A549 (cell line): ENCODE measurements around the gene ELAPOR2. TPM values are rescaled to one million over a fixed set of nuclear protein-coding genes. Genes with fewer than 3 reads are reported as not detected.

Source experiments
- ATAC-seq, 2 experiments: fragments of 200-7000 bp in 1 of 2; fragments of >200 bp in 1 of 2; cut with Nextera tagmentation in 1 of 2; cut with Tn5 transposase in 1 of 2; 3 replicates each; pipeline versions ENCODE4 v1.8.0 to v1.9.1; 2018 to 2020; ENCODE audit warnings: mild to moderate bottlenecking in 1 of 2, moderate library complexity in 1 of 2
- CTCF ChIA-PET: fragments of 300-600 bp; sonication (Branson Sonifier 250); formaldehyde crosslinking; extraction: SDS; loops from one replicate; lab custom pipeline; 2021; ENCODE audit warnings: antibody characterized with exemption, inconsistent platforms; lab: Yijun Ruan, JAX
- POLR2A ChIA-PET: fragments of 350-600 bp; formaldehyde crosslinking; extraction: SDS; loops from one replicate; lab custom pipeline; 2021; ENCODE audit warnings: antibody characterized with exemption, inconsistent platforms; lab: Yijun Ruan, JAX
- DNase-seq, 2 experiments: peaks; one replicate each; pipeline versions ENCODE4 v3.0.0 to v3.0.0-alpha.2; 2011 to 2016; ENCODE audit warnings: low read depth in 1 of 2, low spot score in 1 of 2
- FAIRE-seq: peaks from 2 replicates; lab custom pipeline; 2011; peaks lifted over from hg19 to GRCh38; lab: Jason Lieb, UNC
- H3K27ac ChIP-seq, 2 experiments: fragments of >200 bp; sonication (Bioruptor Twin); formaldehyde crosslinking; 3 replicates each; pipeline ENCODE4 v1.5.1; 2016 to 2017
- H3K4me1 ChIP-seq: fragments of >200 bp; sonication (Bioruptor Twin); formaldehyde crosslinking; 3 replicates; pipeline ENCODE4 v1.6.1; 2016
- H3K4me2 ChIP-seq: fragments of >200 bp; sonication (Bioruptor Twin); formaldehyde crosslinking; 3 replicates; pipeline ENCODE4 v1.6.1; 2016
- H3K4me3 ChIP-seq: fragments of >200 bp; sonication (Bioruptor Twin); formaldehyde crosslinking; 3 replicates; pipeline ENCODE4 v1.5.1; 2016
- H3K9me3 ChIP-seq: fragments of >200 bp; sonication (Bioruptor Twin); formaldehyde crosslinking; 3 replicates; pipeline ENCODE4 v1.6.1; 2016
- CBX8 ChIP-seq: fragments of 200-600 bp; sonication (generic); IDR thresholded peaks from 2 replicates; pipeline ENCODE4 v1.6.1; 2016
- CEBPB ChIP-seq, 2 experiments: fragments of >200 bp in 1 of 2; sonication (Bioruptor Twin) in 1 of 2; formaldehyde crosslinking in 1 of 2; IDR thresholded peaks; 2 replicates each; pipeline ENCODE4 v1.6.1; 2012 to 2016
- CHD2 ChIP-seq: fragments of 150-350 bp; IDR thresholded peaks from 2 replicates; pipeline ENCODE4 v1.6.1; 2014; ENCODE audit warnings: low read length; ENCODE audit not compliant: partially characterized antibody
- CHD4 ChIP-seq: fragments of 200-600 bp; sonication (generic); IDR thresholded peaks from 2 replicates; pipeline ENCODE4 v1.6.1; 2016; ENCODE audit warnings: antibody characterized with exemption, mild to moderate bottlenecking, borderline replicate concordance
- CTCF ChIP-seq: fragments of >200 bp; sonication (Bioruptor Twin); formaldehyde crosslinking; IDR thresholded peaks from 3 replicates; pipeline ENCODE4 v1.5.1; 2016
- EP300 ChIP-seq, 2 experiments: fragments of >200 bp; sonication (Bioruptor Twin); formaldehyde crosslinking; IDR thresholded peaks; 2 replicates in 1 of 2; 3 replicates in 1 of 2; pipeline ENCODE4 v1.6.1; 2016 to 2017
- FOXS1 ChIP-seq: fragments of 250-450 bp; sonication (Bioruptor Pico); IDR thresholded peaks from 2 replicates; pipeline ENCODE4 v1.5.0; 2020; ENCODE audit warnings: mild to moderate bottlenecking, moderate library complexity
- GATA3 ChIP-seq: IDR thresholded peaks from 2 replicates; pipeline ENCODE4 v1.6.1; 2012; ENCODE audit warnings: borderline replicate concordance
- HDAC2 ChIP-seq: fragments of 200-600 bp; sonication (generic); IDR thresholded peaks from 2 replicates; pipeline ENCODE4 v1.6.1; 2016
- HEYL ChIP-seq: fragments of 250-450 bp; sonication (Bioruptor Pico); IDR thresholded peaks from 2 replicates; pipeline ENCODE4 v1.8.0; 2021; ENCODE audit warnings: mild to moderate bottlenecking, moderate library complexity
- HOXB5 ChIP-seq: fragments of 250-450 bp; sonication (Bioruptor Pico); IDR thresholded peaks from 2 replicates; pipeline ENCODE4 v1.5.0; 2020; ENCODE audit warnings: mild to moderate bottlenecking, moderate library complexity
- JUNB ChIP-seq: fragments of >200 bp; sonication (Bioruptor Twin); formaldehyde crosslinking; IDR thresholded peaks from 2 replicates; pipeline ENCODE4 v1.6.1; 2016
- KDM1A ChIP-seq: fragments of 200-600 bp; sonication (generic); IDR thresholded peaks from 2 replicates; pipeline ENCODE4 v1.6.1; 2016; ENCODE audit warnings: low read depth, mild to moderate bottlenecking
- KDM5A ChIP-seq: fragments of 200-600 bp; sonication (generic); IDR thresholded peaks from 2 replicates; pipeline ENCODE4 v1.6.1; 2016; ENCODE audit warnings: antibody characterized with exemption, mild to moderate bottlenecking
- MYC ChIP-seq: IDR thresholded peaks from 2 replicates; pipeline ENCODE4 v1.6.1; 2012; ENCODE audit warnings: mild to moderate bottlenecking, inconsistent platforms, low read length, improper control_type of control experiment, borderline replicate concordance
- NFE2L2 ChIP-seq: fragments of 150-350 bp; conservative IDR thresholded peaks from 2 replicates; pipeline ENCODE4 v1.6.1; 2014; ENCODE audit warnings: low read length
- POLR2AphosphoS2 ChIP-seq: conservative IDR thresholded peaks from 2 replicates; pipeline ENCODE4 v1.6.1; 2012; ENCODE audit warnings: low read length, improper control_type of control experiment, inconsistent platforms
- RARB ChIP-seq: fragments of 250-450 bp; sonication (Bioruptor Pico); IDR thresholded peaks from 2 replicates; pipeline ENCODE4 v1.8.0; 2021; ENCODE audit warnings: mild to moderate bottlenecking, moderate library complexity
- RCOR1 ChIP-seq: fragments of 150-350 bp; IDR thresholded peaks from 2 replicates; pipeline ENCODE4 v1.6.1; 2014; ENCODE audit warnings: antibody characterized with exemption, low read length, low read depth
- RFX5 ChIP-seq: fragments of 450-650 bp; IDR thresholded peaks from 2 replicates; pipeline ENCODE4 v1.7.1; 2014; ENCODE audit warnings: antibody characterized with exemption, mild to moderate bottlenecking, moderate library complexity
- RNF2 ChIP-seq: fragments of 200-600 bp; sonication (generic); IDR thresholded peaks from 2 replicates; pipeline ENCODE4 v1.6.1; 2016; ENCODE audit warnings: low read depth, mild to moderate bottlenecking, antibody characterized with exemption, moderate library complexity, borderline replicate concordance
- SREBF2 ChIP-seq: fragments of 450-650 bp; IDR thresholded peaks from 2 replicates; pipeline ENCODE4 v1.6.1; 2014; ENCODE audit warnings: mild to moderate bottlenecking, moderate library complexity
- TFCP2L1 ChIP-seq: fragments of 250-450 bp; sonication (Bioruptor Pico); IDR thresholded peaks from 2 replicates; pipeline ENCODE4 v1.5.0; 2021; ENCODE audit warnings: mild to moderate bottlenecking
- USF2 ChIP-seq: fragments of 450-650 bp; IDR thresholded peaks from 2 replicates; pipeline ENCODE4 v1.6.1; 2014; ENCODE audit warnings: antibody characterized with exemption
- ZC3H11A ChIP-seq: fragments of 450-650 bp; IDR thresholded peaks from 2 replicates; pipeline ENCODE4 v1.6.1; 2014; ENCODE audit warnings: antibody characterized with exemption, mild to moderate bottlenecking
- ZNF302 ChIP-seq: fragments of 250-450 bp; sonication (Bioruptor Pico); IDR thresholded peaks from 2 replicates; pipeline ENCODE4 v1.9.0; 2021; ENCODE audit warnings: inconsistent platforms, mild to moderate bottlenecking, moderate library complexity
- WGBS: methylation state at CpG from one replicate; pipeline ENCODE4 v1.1.6; 2017; ENCODE audit errors: missing lambda C conversion rate; 5-methylcytosine and 5-hydroxymethylcytosine counted together
- polyA plus RNA-seq, 4 experiments: library from polyadenylated mRNA; depleted of rRNA in 3 of 4; stranded (reverse); fragments of >200 nt; fragmentation: RNase III in 1 of 4; extraction: RNeasy Plus Mini Kit Qiagen cat#74134 plus additional on column Dnase treatment in 1 of 4; gene quantifications; 2 replicates in 3 of 4; 3 replicates in 1 of 4; pipeline ENCODE4 v1.2.3, GENCODE V29; 2011 to 2017
- TF ChIP-seq, protein P1 (sequence below): IDR thresholded peaks from 2 replicates; pipeline ENCODE4 v1.6.1; 2012; ENCODE audit warnings: low read depth, borderline replicate concordance
- TF ChIP-seq, protein P2 (sequence below): fragments of 200-600 bp; sonication (generic); IDR thresholded peaks from 2 replicates; pipeline ENCODE4 v1.6.1; 2016; ENCODE audit warnings: antibody characterized with exemption, mild to moderate bottlenecking, moderate library complexity

The ELAPOR2 gene
- polyA plus RNA-seq, 2 of the 4 experiments (the other 2 are of a cell fraction) = 0.19 TPM; not detected in 1

- Histone ChIP-seq H3K4me1 (no peaks in the 10 kb centered on the region), H3K27ac (no peak overlapping the region), H3K4me3 (no peak overlapping the region), H3K4me2 (no peak overlapping the region)
- POLR2A ChIA-PET = no interaction called here
- FAIRE-seq = no peak
- DNase-seq = no peak
- TF ChIP-seq CHD2 = no peak
- no peak for TF ChIP-seq SREBF2
- TF ChIP-seq CEBPB (IDR thresholded peaks at IDR 0.05) = no peak
- TF ChIP-seq KDM1A = no peak
- no peak for TF ChIP-seq TFCP2L1
- no peak for TF ChIP-seq ZNF302
- no peak for TF ChIP-seq HDAC2
- TF ChIP-seq POLR2AphosphoS2 = no peak
- no peak for TF ChIP-seq HEYL
- TF ChIP-seq NFE2L2 = no peak
- TF ChIP-seq KDM5A = no peak
- no peak for TF ChIP-seq HOXB5 (CRISPR knock-in tag)
- no peak for TF ChIP-seq RNF2
- no peak for TF ChIP-seq ZC3H11A
- TF ChIP-seq JUNB = no peak
- TF ChIP-seq, all 56 proteins: peak for 0
- no peaks in the 10 kb centered on the region for H3K9me3 ChIP-seq
- WGBS = under 1% methylated on average over 4 of the region's 4 CpGs
- ATAC-seq = no peak
- CTCF ChIA-PET = interaction anchor here (0.6 kb wide), 1 partner anchor 32 kb away, joined by 3 read pairs; no protein-coding TSS in a partner anchor
Observed at GRCh38 chr7:87032604-87033339, 26.7 kb downstream of the ELAPOR2 start.

DNA sequence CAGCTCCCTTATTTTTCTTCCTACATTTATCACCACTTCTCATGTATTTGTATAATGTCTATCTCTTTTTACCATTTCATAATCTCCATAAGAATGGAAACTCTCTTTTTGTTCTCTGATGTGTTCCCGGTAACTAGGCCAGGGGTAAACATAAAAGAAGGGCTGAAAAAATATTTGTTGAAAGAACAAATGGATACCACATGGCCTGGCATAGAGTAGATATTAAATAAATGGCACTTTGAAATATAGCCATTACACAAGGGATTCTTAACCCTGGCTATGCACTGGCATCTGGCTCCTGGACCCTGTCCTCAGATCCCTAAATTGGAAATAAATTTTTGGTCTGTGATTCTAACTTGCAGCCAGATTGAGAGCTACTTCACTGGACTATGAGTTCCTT, 30.4 kb downstream of the ELAPOR2 start:
- Histone ChIP-seq H3K27ac (no peak overlapping the region), H3K4me2 (no peak overlapping the region), H3K9me3 (no peaks in the 10 kb centered on the region), H3K4me3 (no peak overlapping the region), H3K4me1 (no peaks in the 10 kb centered on the region)
- FAIRE-seq = no peak
- ATAC-seq = no peak
- DNase-seq = no peak
- TF ChIP-seq RCOR1 (no peak), FOXS1 (CRISPR knock-in tag) (no peak), CTCF (no peak), NFE2L2 (no peak), CBX8 (no peak), HDAC2 (no peak), USF2 (no peak), KDM5A (no peak), GATA3 (no peak), CHD4 (no peak), RARB (no peak), RFX5 (no peak), RNF2 (no peak)
- CTCF ChIA-PET = no interaction called here
- POLR2A ChIA-PET = no interaction called here
- WGBS = 80% methylated on average over 1 of the region's 1 CpG

DNA sequence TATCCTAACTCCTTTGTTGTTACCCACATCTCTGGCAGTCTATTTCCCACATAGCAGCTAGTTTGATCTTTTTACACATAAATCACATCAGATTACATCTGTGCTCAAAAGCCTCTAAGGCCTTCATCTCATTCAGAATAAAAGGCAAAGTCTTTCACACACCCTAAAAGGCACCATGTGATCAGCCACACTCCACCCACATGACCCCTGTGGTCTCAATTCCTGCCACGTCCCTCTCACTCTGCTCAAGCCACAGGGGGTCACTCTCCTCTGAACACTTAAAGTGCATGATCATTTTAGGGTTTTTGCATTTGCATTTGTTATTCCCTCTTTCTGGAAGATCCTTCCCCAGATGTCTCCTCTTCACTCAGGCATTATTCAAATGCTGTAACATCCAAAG, 30.8 kb downstream of the ELAPOR2 start:
- Histone ChIP-seq H3K4me3 (no peak overlapping the region), H3K4me1 (no peaks in the 10 kb centered on the region), H3K4me2 (no peak overlapping the region), H3K27ac (no peak overlapping the region), H3K9me3 (no peaks in the 10 kb centered on the region)
- ATAC-seq (no peak), DNase-seq (no peak), FAIRE-seq (no peak)
- 0% methylated on average over 1 of the region's 1 CpG for WGBS
- ChIA-PET POLR2A (no interaction called here), CTCF (no interaction called here)
- TF ChIP-seq, protein P1, sequence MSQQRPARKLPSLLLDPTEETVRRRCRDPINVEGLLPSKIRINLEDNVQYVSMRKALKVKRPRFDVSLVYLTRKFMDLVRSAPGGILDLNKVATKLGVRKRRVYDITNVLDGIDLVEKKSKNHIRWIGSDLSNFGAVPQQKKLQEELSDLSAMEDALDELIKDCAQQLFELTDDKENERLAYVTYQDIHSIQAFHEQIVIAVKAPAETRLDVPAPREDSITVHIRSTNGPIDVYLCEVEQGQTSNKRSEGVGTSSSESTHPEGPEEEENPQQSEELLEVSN = no peak
- no peak for TF ChIP-seq CBX8
- no peak for TF ChIP-seq EP300 (IDR thresholded peaks at IDR 0.05)
- TF ChIP-seq RARB = no peak
- no peak for TF ChIP-seq CHD4
- TF ChIP-seq TFCP2L1 = no peak
- no peak for TF ChIP-seq GATA3
- no peak for TF ChIP-seq NFE2L2
- no peak for TF ChIP-seq SREBF2
- TF ChIP-seq, protein P2, sequence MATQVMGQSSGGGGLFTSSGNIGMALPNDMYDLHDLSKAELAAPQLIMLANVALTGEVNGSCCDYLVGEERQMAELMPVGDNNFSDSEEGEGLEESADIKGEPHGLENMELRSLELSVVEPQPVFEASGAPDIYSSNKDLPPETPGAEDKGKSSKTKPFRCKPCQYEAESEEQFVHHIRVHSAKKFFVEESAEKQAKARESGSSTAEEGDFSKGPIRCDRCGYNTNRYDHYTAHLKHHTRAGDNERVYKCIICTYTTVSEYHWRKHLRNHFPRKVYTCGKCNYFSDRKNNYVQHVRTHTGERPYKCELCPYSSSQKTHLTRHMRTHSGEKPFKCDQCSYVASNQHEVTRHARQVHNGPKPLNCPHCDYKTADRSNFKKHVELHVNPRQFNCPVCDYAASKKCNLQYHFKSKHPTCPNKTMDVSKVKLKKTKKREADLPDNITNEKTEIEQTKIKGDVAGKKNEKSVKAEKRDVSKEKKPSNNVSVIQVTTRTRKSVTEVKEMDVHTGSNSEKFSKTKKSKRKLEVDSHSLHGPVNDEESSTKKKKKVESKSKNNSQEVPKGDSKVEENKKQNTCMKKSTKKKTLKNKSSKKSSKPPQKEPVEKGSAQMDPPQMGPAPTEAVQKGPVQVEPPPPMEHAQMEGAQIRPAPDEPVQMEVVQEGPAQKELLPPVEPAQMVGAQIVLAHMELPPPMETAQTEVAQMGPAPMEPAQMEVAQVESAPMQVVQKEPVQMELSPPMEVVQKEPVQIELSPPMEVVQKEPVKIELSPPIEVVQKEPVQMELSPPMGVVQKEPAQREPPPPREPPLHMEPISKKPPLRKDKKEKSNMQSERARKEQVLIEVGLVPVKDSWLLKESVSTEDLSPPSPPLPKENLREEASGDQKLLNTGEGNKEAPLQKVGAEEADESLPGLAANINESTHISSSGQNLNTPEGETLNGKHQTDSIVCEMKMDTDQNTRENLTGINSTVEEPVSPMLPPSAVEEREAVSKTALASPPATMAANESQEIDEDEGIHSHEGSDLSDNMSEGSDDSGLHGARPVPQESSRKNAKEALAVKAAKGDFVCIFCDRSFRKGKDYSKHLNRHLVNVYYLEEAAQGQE = no peak
- TF ChIP-seq KDM5A = no peak
- no peak for TF ChIP-seq MYC
- TF ChIP-seq HOXB5 (CRISPR knock-in tag) = no peak
